HG02798 (cell line): ENCODE measurements around the gene GCGR.
A peak's percentile ranks its signal among the peaks of the same experiment; 100 is the strongest.
"Not testable (repeated sequence)": the region's sequence is repeated elsewhere in the genome, so short reads cannot be mapped to it uniquely, and the experiment has no call there.

Source experiments
- ATAC-seq: cut with Tn5 transposase; IDR thresholded peaks from one replicate; pipeline ENCODE4 v1.9.1; 2021; ENCODE audit warnings: mild to moderate bottlenecking; ENCODE audit not compliant: unreplicated experiment, poor library complexity

GCGR gene

GRCh38 chr17:81831957-81832607 lies 28.1 kb downstream of the GCGR start:
- ATAC-seq: no peak

GRCh38 chr17:81832608-81833159 lies 28.7 kb downstream of the GCGR start:
- peak; percentile 86 for ATAC-seq

GRCh38 chr17:81833160-81833920 lies 29.4 kb downstream of the GCGR start, which contains the start of gene MCRIP1:
Gene MCRIP1 (minus strand): TSS chr17:81833291. CDS start chr17:81824506, 8,785 bp downstream.
- ATAC-seq: peak; percentile 84

- ATAC-seq: no peak
These were observed 30.2 kb downstream of the GCGR start for GRCh38 chr17:81833921-81834830.

- ATAC-seq: no peak
These were observed 30.9 kb downstream of the GCGR start, which contains the start of gene PPP1R27 for GRCh38 chr17:81834831-81835267. Gene PPP1R27 (minus strand): TSS chr17:81835050. CDS start chr17:81834953, 97 bp downstream.

- no peak for ATAC-seq
These were observed 33.7 kb downstream of the GCGR start for GRCh38 chr17:81837641-81838040.

GRCh38 chr17:81838753-81839255 lies 34.9 kb downstream of the GCGR start:
- no peak for ATAC-seq

GRCh38 chr17:81839301-81839700 lies 35.4 kb downstream of the GCGR start:
- no peak for ATAC-seq

- ATAC-seq: not testable (repeated sequence)
These were observed 36.1 kb downstream of the GCGR start for GRCh38 chr17:81840059-81840458.

GRCh38 chr17:81840826-81841778 lies 37.2 kb downstream of the GCGR start:
- no peak for ATAC-seq

- ATAC-seq: no peak
These were observed 37.9 kb downstream of the GCGR start for GRCh38 chr17:81841866-81842265.

GRCh38 chr17:81842378-81842724 lies 38.4 kb downstream of the GCGR start:
- no peak for ATAC-seq

GRCh38 chr17:81842725-81843504 lies 39.0 kb downstream of the GCGR start:
- ATAC-seq: no peak

- ATAC-seq: no peak
These were observed 39.9 kb downstream of the GCGR start for GRCh38 chr17:81843713-81844326.

- no peak for ATAC-seq
These were observed 40.4 kb downstream of the GCGR start for GRCh38 chr17:81844327-81844851.

GRCh38 chr17:81844887-81845286 lies 40.9 kb downstream of the GCGR start:
- ATAC-seq: no peak

GRCh38 chr17:81845361-81845760 lies 41.4 kb downstream of the GCGR start:
- ATAC-seq: no peak
